Smooth muscle cell (in vitro differentiated cells): ENCODE data around the gene ZNF805. TPM values are rescaled to one million over a fixed set of nuclear protein-coding genes. Genes with fewer than 3 reads are reported as not detected.
A peak's percentile ranks its signal among the peaks of the same experiment; 100 is the strongest.
"Not testable (repeated sequence)": the region's sequence is repeated elsewhere in the genome, so short reads cannot be mapped to it uniquely, and the experiment has no call there.

ENCODE experiments used
- DNase-seq: peaks from one replicate; lab custom pipeline; 2025; ENCODE audit not compliant: unreplicated experiment; lab: John Stamatoyannopoulos, UW
- H2AFZ ChIP-seq: fragments of 200-600 bp; sonication (generic); 2 replicates; pipeline ENCODE4 v1.6.0; 2016; ENCODE audit warnings: antibody characterized with exemption, low read depth, mild to moderate bottlenecking
- H3F3A ChIP-seq: fragments of 200-600 bp; sonication (generic); 2 replicates; pipeline ENCODE4 v1.6.0; 2017; ENCODE audit warnings: antibody characterized with exemption, low read depth
- H3K27ac ChIP-seq: fragments of 200-600 bp; sonication (generic); 2 replicates; pipeline ENCODE4 v1.5.1; 2016; ENCODE audit warnings: low read depth, mild to moderate bottlenecking
- H3K27me3 ChIP-seq: fragments of 200-600 bp; sonication (generic); 2 replicates; pipeline ENCODE4 v1.6.1; 2016; ENCODE audit warnings: low read depth, mild to moderate bottlenecking
- H3K36me3 ChIP-seq: fragments of 200-600 bp; sonication (generic); 2 replicates; pipeline ENCODE4 v1.5.1; 2016; ENCODE audit warnings: low read depth
- H3K4me1 ChIP-seq: fragments of 200-600 bp; sonication (generic); 2 replicates; pipeline ENCODE4 v1.5.1; 2016; ENCODE audit warnings: low read depth
- H3K4me2 ChIP-seq: fragments of 200-600 bp; sonication (generic); 2 replicates; pipeline ENCODE4 v1.6.0; 2016; ENCODE audit warnings: mild to moderate bottlenecking
- H3K4me3 ChIP-seq: fragments of 200-600 bp; sonication (generic); 2 replicates; pipeline ENCODE4 v1.5.1; 2016; ENCODE audit warnings: mild to moderate bottlenecking
- H3K79me2 ChIP-seq: fragments of 200-600 bp; sonication (generic); 2 replicates; pipeline ENCODE4 v1.6.0; 2016; ENCODE audit warnings: low read depth, mild to moderate bottlenecking
- H3K9ac ChIP-seq: fragments of 200-600 bp; sonication (generic); 2 replicates; pipeline ENCODE4 v1.6.0; 2016; ENCODE audit warnings: low read depth
- H3K9me3 ChIP-seq: fragments of 200-600 bp; sonication (generic); replicated peaks from 2 replicates; pipeline ENCODE4 v1.5.1; 2016; ENCODE audit warnings: low read depth
- H4K20me1 ChIP-seq: fragments of 200-600 bp; sonication (generic); 2 replicates; pipeline ENCODE4 v1.6.0; 2016; ENCODE audit warnings: low read depth
- WGBS: methylation state at CpG from one replicate; pipeline ENCODE4 v1.1.7; 2016; ENCODE audit warnings: low lambda C conversion rate; 5-methylcytosine and 5-hydroxymethylcytosine counted together
- polyA plus RNA-seq: library from polyadenylated mRNA; unstranded; fragments of >200 nt; fragmentation: Nextera tagmentation; extraction: Ambion mirVana; gene quantifications from 2 replicates; pipeline ENCODE4 v1.2.1, GENCODE V29; 2016
- total RNA-seq: library from RNA; depleted of rRNA; stranded (reverse); fragments of >200 nt; gene quantifications from 2 replicates; pipeline ENCODE4 v1.2.3, GENCODE V29; 2014
- TF ChIP-seq, protein P1 (sequence below): fragments of 200-600 bp; sonication (generic); IDR thresholded peaks from 2 replicates; pipeline ENCODE4 v1.5.1; 2017; ENCODE audit warnings: borderline replicate concordance, mild to moderate bottlenecking, antibody characterized with exemption; ENCODE audit not compliant: insufficient read depth, poor library complexity, severe bottlenecking

The ZNF805 gene
- total and polyA plus RNA-seq, 2 experiments from 2014 or later = 5.6 to 28.9 TPM

GRCh38 chr19:57192993-57193392, 47.4 kb upstream of the ZNF805 start:
- no peak overlapping the region for H2AFZ ChIP-seq
- 89% methylated on average over 5 of the region's 5 CpGs for WGBS
- H3K27me3 ChIP-seq = no peaks in the 10 kb centered on the region
- TF ChIP-seq, protein P1, sequence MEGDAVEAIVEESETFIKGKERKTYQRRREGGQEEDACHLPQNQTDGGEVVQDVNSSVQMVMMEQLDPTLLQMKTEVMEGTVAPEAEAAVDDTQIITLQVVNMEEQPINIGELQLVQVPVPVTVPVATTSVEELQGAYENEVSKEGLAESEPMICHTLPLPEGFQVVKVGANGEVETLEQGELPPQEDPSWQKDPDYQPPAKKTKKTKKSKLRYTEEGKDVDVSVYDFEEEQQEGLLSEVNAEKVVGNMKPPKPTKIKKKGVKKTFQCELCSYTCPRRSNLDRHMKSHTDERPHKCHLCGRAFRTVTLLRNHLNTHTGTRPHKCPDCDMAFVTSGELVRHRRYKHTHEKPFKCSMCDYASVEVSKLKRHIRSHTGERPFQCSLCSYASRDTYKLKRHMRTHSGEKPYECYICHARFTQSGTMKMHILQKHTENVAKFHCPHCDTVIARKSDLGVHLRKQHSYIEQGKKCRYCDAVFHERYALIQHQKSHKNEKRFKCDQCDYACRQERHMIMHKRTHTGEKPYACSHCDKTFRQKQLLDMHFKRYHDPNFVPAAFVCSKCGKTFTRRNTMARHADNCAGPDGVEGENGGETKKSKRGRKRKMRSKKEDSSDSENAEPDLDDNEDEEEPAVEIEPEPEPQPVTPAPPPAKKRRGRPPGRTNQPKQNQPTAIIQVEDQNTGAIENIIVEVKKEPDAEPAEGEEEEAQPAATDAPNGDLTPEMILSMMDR = no peak
- H3F3A ChIP-seq = no peaks in the 10 kb centered on the region
- H3K4me1 ChIP-seq = peaks cover 9% of the 10 kb centered on the region
- H3K4me2 ChIP-seq = peak overlapping the region; percentile 96
- H3K4me3 ChIP-seq = peak overlapping the region; percentile 97
- H3K9ac ChIP-seq = no peak overlapping the region
- peaks cover 43% of the 10 kb centered on the region for H3K79me2 ChIP-seq
- H3K27ac ChIP-seq = no peak overlapping the region
- DNase-seq = no peak
- H3K9me3 ChIP-seq = no peaks in the 10 kb centered on the region
- peaks cover 13% of the 10 kb centered on the region for H3K36me3 ChIP-seq
- H4K20me1 ChIP-seq = peaks cover 22% of the 10 kb centered on the region

DNA sequence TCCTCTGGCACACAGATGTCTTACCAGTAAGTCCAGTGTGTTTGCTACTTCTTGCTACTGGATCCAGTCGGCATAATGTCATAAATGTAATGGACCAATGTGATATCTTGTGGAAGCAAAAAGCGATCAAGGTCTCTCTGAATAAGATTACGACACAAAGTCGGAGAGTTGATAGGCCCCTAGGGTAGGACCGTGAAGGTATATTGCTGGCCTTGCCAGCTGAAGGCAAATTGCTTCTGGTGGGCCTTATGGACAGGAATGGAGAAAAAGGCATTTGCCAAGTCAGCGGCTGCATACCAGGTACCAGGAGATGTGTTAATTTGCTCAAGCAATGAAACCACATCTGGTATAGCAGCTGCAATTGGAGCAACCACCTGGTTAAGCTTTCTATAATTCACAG, 42.6 kb upstream of the ZNF805 start:
- not testable (repeated sequence) for H3K4me2 ChIP-seq, DNase-seq, H3K4me1 ChIP-seq, H3K4me3 ChIP-seq, H2AFZ ChIP-seq, H3F3A ChIP-seq, H3K9ac ChIP-seq, H3K27me3 ChIP-seq, H3K9me3 ChIP-seq, H3K27ac ChIP-seq
- H4K20me1 ChIP-seq = peaks cover 30% of the 10 kb centered on the region
- H3K36me3 ChIP-seq = peaks cover 13% of the 10 kb centered on the region
- peaks cover 66% of the 10 kb centered on the region for H3K79me2 ChIP-seq
- over 99% methylated on average over 6 of the region's 6 CpGs for WGBS

GRCh38 chr19:57202160-57202559, 38.3 kb upstream of the ZNF805 start:
- H3K9ac ChIP-seq = no peak overlapping the region
- no peaks in the 10 kb centered on the region for H3K4me1 ChIP-seq
- H4K20me1 ChIP-seq = peaks cover 45% of the 10 kb centered on the region
- peaks cover 13% of the 10 kb centered on the region for H3K36me3 ChIP-seq
- no peaks in the 10 kb centered on the region for H3F3A ChIP-seq
- H3K9me3 ChIP-seq = no peaks in the 10 kb centered on the region
- H3K79me2 ChIP-seq = peaks cover 63% of the 10 kb centered on the region
- H2AFZ ChIP-seq = no peak overlapping the region
- 94% methylated on average over 5 of the region's 5 CpGs for WGBS
- H3K27ac ChIP-seq = no peak overlapping the region
- no peaks in the 10 kb centered on the region for H3K27me3 ChIP-seq
- H3K4me2 ChIP-seq = no peak overlapping the region
- TF ChIP-seq, protein P1 = no peak
- DNase-seq = no peak
- no peak overlapping the region for H3K4me3 ChIP-seq

- no peak for DNase-seq
- H3K9me3 ChIP-seq = no peaks in the 10 kb centered on the region
- H3K9ac ChIP-seq = no peak overlapping the region
- H3K4me3 ChIP-seq = no peak overlapping the region
- H3K27ac ChIP-seq = no peak overlapping the region
- H4K20me1 ChIP-seq = peaks cover 36% of the 10 kb centered on the region
- H3K36me3 ChIP-seq = peaks cover 43% of the 10 kb centered on the region
- no peak overlapping the region for H3K4me2 ChIP-seq
- no peaks in the 10 kb centered on the region for H3F3A ChIP-seq
- no peak overlapping the region for H2AFZ ChIP-seq
- TF ChIP-seq, protein P1 = no peak
- H3K27me3 ChIP-seq = no peaks in the 10 kb centered on the region
- 67% methylated on average over 4 of the region's 4 CpGs for WGBS
- peaks cover 36% of the 10 kb centered on the region for H3K79me2 ChIP-seq
- H3K4me1 ChIP-seq = no peaks in the 10 kb centered on the region
Observed at GRCh38 chr19:57210381-57210780, 30.1 kb upstream of the ZNF805 start.
